Osteocyte (in vitro differentiated cells): ENCODE data around the gene TNS4. TPM values are rescaled to one million over a fixed set of nuclear protein-coding genes. Genes with fewer than 3 reads are reported as not detected.

Source experiments
- DNase-seq: peaks from one replicate; pipeline ENCODE4 v3.0.0; 2021; ENCODE audit warnings: mixed read lengths; ENCODE audit not compliant: unreplicated experiment; ENCODE audit errors: extremely low spot score
- H3K27ac Mint-ChIP-seq: one replicate; pipeline ENCODE4 v1.8.0; 2021; ENCODE audit warnings: mild to moderate bottlenecking, mixed read lengths; ENCODE audit not compliant: unreplicated experiment
- H3K27me3 Mint-ChIP-seq: one replicate; pipeline ENCODE4 v1.8.0; 2021; ENCODE audit warnings: mixed read lengths; ENCODE audit not compliant: unreplicated experiment
- H3K36me3 Mint-ChIP-seq: one replicate; pipeline ENCODE4 v1.8.0; 2021; ENCODE audit warnings: mixed read lengths; ENCODE audit not compliant: unreplicated experiment
- H3K4me1 Mint-ChIP-seq: one replicate; pipeline ENCODE4 v1.8.0; 2021; ENCODE audit warnings: mixed read lengths; ENCODE audit not compliant: unreplicated experiment
- H3K4me3 Mint-ChIP-seq: one replicate; pipeline ENCODE4 v1.8.0; 2021; ENCODE audit warnings: mild to moderate bottlenecking, moderate library complexity, mixed read lengths; ENCODE audit not compliant: unreplicated experiment
- H3K9me3 Mint-ChIP-seq: one replicate; pipeline ENCODE4 v1.8.0; 2021; ENCODE audit warnings: mixed read lengths; ENCODE audit not compliant: unreplicated experiment
- CTCF ChIP-seq: fragments of 200-600 bp; sonication (generic); IDR thresholded peaks from 2 replicates; pipeline ENCODE4 v1.5.0; 2021; ENCODE audit warnings: antibody characterized with exemption, mild to moderate bottlenecking, moderate library complexity
- total RNA-seq: library from RNA; stranded (reverse); gene quantifications from 2 replicates; pipeline ENCODE4 v1.2.1, GENCODE V29; 2021

The TNS4 gene
- total RNA-seq, 1 donor from 2014 or later, result 0.73 TPM

- Mint-ChIP-seq H3K9me3 (no peaks in the 10 kb centered on the region), H3K4me3 (no peak overlapping the region), H3K27ac (no peak overlapping the region), H3K4me1 (peaks cover 46% of the 10 kb centered on the region), H3K27me3 (no peaks in the 10 kb centered on the region), H3K36me3 (no peaks in the 10 kb centered on the region)
- no peak for TF ChIP-seq CTCF
- DNase-seq, result no peak
Measured at GRCh38 chr17:40481106-40481505, 20.3 kb downstream of the TNS4 start.

- H3K4me3 Mint-ChIP-seq, result no peak overlapping the region
- H3K36me3 Mint-ChIP-seq, result no peaks in the 10 kb centered on the region
- H3K27me3 Mint-ChIP-seq, result no peaks in the 10 kb centered on the region
- peak overlapping the region; percentile 31 for H3K27ac Mint-ChIP-seq
- DNase-seq, result no peak
- TF ChIP-seq CTCF, result no peak
- H3K9me3 Mint-ChIP-seq, result no peaks in the 10 kb centered on the region
- H3K4me1 Mint-ChIP-seq, result peaks cover 45% of the 10 kb centered on the region
Measured at GRCh38 chr17:40480501-40481003, 20.9 kb downstream of the TNS4 start.

DNA sequence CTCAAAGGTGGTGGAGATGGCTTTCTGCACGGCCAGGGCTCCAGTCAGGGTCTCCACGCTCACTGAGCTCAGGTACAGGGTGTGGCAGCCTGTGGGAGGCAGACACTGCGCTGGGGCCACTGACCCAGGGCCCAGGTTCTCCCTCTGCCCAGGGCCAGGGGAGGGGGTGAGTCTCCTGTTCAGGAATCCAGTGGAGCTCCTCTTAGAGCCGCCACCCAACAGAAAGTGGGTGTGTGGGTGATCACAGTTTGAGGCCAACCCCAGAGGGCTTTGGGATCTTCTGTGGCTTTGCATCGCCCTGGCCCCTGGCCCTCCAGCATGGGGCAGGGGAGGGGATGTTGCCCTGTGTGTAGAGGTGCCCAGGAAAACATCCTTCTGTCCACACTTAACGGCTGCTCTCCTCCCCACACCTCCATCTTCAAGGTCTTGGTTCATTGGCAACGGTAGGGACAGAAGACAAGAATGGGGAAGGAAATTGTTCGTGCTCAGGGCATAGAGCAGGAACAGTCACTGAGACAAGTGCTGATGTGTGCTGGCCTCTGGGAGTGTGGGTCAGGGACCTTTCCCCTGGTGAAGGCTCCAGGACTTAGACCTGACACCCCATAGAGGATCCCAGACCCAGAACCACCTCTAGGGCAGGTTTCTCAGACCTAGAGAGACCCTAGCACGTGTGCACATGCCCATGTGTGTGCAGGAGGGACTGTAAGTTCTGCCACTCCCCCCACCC is 21.5 kb downstream of the TNS4 start:
- Mint-ChIP-seq H3K4me3 (no peak overlapping the region), H3K9me3 (no peaks in the 10 kb centered on the region), H3K27me3 (no peaks in the 10 kb centered on the region), H3K4me1 (peaks cover 45% of the 10 kb centered on the region), H3K27ac (no peak overlapping the region), H3K36me3 (no peaks in the 10 kb centered on the region)
- no peak for TF ChIP-seq CTCF
- no peak for DNase-seq

DNA sequence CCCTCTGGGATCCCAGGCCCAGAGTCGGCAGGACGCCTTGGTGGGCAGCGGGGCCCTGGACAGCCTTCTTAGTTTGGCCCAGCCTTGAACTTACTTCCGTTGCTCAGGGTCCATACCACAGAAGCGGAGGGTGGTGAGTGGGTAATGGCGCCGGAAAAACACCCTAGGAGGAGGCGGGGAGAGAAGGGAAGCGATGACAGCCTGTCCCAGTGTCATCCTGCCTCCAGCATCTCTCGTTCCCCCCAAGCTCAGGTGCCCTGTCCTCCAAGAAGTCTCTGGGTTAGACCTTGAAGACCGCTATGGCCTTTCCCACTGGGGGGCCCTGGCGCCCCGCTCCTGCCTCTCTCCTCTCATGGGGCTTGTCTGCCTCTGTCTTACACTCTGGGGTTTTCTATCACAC is 22.9 kb downstream of the TNS4 start:
- Mint-ChIP-seq H3K27me3 (no peaks in the 10 kb centered on the region), H3K9me3 (no peaks in the 10 kb centered on the region)
- DNase-seq, result no peak

More for the DNA sequence above, 22.9 kb downstream of the TNS4 start:
- Mint-ChIP-seq H3K4me3 (no peak overlapping the region), H3K4me1 (peaks cover 47% of the 10 kb centered on the region), H3K27ac (no peak overlapping the region), H3K36me3 (no peaks in the 10 kb centered on the region)
- no peak for TF ChIP-seq CTCF
